Measurements from ENCODE around the gene SHISA9. TPM values are rescaled to one million over a fixed set of nuclear protein-coding genes. Genes with fewer than 3 reads are reported as not detected.

The SHISA9 gene
- total RNA-seq, 1 experiment from 2014 or later: not detected

DNA sequence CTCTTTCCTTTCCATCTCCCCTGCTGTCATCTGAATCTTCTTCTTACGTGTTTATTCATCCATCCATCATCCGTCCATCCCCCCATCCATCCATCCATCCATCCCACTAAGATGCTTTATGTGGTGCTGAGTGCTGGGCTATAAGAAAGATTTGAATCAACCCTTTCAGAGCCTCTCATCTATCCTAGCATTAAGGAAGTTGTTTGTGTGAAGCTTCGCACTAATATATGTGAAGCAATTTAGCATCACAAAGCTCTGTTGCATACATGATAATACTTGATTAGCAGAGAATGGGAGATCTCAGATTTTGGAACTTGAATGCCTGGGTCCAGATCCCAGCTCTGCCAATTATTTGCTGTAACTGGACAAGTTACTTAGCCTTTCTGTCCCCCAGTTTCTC, 255.7 kb downstream of the SHISA9 start (continued):
- no peak for TF ChIP-seq POLR2AphosphoS5 (IDR thresholded peaks at IDR 0.05; ENCODE audit: low read depth, low read length)

DNA sequence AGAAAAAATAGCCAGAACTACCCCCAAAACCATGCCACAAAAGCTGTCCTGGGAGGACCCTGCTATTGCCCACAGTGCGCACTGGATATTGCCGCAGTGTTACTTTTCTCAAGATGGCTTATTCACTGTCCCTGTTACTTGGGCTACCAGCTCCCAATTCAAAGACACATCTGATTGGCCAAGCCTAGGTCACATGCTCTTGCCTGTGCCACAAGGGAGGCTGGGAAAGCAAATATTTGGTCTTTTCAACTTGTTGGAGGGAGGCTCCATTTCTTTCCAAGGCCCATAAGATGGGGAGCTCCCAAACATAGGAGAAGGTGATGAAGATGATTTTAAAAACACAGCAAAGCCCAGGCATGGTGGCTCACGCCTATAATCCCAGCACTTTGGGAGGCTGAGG, 257.0 kb downstream of the SHISA9 start:
- no peaks in the 10 kb centered on the region for H3K9me2 ChIP-seq (ENCODE audit: insufficient read depth)
- no peak for ATAC-seq
- no peak overlapping the region for H3K9ac ChIP-seq (ENCODE audit: low read length)
- H3K4me1 ChIP-seq (ENCODE audit: control insufficient read depth in 1 of 2, insufficient read depth in 2 of 2, low read length in 2 of 2): no peaks in the 10 kb centered on the region
- no peaks in the 10 kb centered on the region for H3K9me3 ChIP-seq (ENCODE audit: control insufficient read depth in 1 of 2, insufficient read depth in 1 of 2, low read depth in 1 of 2, low read length in 2 of 2)
- H3K4me2 ChIP-seq (ENCODE audit: low read length): no peak overlapping the region
- H3K27me3 ChIP-seq (ENCODE audit: insufficient read depth, low read length): no peaks in the 10 kb centered on the region
- no peaks in the 10 kb centered on the region for H4K20me1 ChIP-seq (ENCODE audit: insufficient read depth)
- no peaks in the 10 kb centered on the region for H3K79me2 ChIP-seq (ENCODE audit: insufficient read depth, low read length)
- POLR2A ChIA-PET: no interaction called here
- no peaks in the 10 kb centered on the region for H3K36me3 ChIP-seq (ENCODE audit: control insufficient read depth in 1 of 2, insufficient read depth in 2 of 2, low read length in 2 of 2)
- H2AFZ ChIP-seq (ENCODE audit: low read depth, low read length, poor library complexity, severe bottlenecking): no peak overlapping the region
- TF ChIP-seq, protein P1, sequence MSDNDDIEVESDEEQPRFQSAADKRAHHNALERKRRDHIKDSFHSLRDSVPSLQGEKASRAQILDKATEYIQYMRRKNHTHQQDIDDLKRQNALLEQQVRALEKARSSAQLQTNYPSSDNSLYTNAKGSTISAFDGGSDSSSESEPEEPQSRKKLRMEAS (IDR thresholded peaks at IDR 0.05): no peak
- TF ChIP-seq FOSL1 (IDR thresholded peaks at IDR 0.05; ENCODE audit: low read depth) (no peak), ZFX (IDR thresholded peaks at IDR 0.05) (no peak), SIN3A (IDR thresholded peaks at IDR 0.05; ENCODE audit: low read depth) (no peak), ELF1 (IDR thresholded peaks at IDR 0.05; ENCODE audit: borderline replicate concordance, low read depth) (no peak), EGR1 (IDR thresholded peaks at IDR 0.05; ENCODE audit: low read depth) (no peak), POLR2A (IDR thresholded peaks at IDR 0.05; ENCODE audit: borderline replicate concordance, extremely low read depth, insufficient read depth, insufficient read length) (no peak), ZNF274 (IDR thresholded peaks at IDR 0.05; ENCODE audit: low read depth, low read length) (no peak), CBX3 (IDR thresholded peaks at IDR 0.05; ENCODE audit: low read depth) (no peak), CEBPB (IDR thresholded peaks at IDR 0.05; ENCODE audit: low read depth) (no peak), YY1 (IDR thresholded peaks at IDR 0.05; ENCODE audit: extremely low read depth, insufficient replicate concordance, low read depth, low read length) (no peak)
- TF ChIP-seq, protein P2, sequence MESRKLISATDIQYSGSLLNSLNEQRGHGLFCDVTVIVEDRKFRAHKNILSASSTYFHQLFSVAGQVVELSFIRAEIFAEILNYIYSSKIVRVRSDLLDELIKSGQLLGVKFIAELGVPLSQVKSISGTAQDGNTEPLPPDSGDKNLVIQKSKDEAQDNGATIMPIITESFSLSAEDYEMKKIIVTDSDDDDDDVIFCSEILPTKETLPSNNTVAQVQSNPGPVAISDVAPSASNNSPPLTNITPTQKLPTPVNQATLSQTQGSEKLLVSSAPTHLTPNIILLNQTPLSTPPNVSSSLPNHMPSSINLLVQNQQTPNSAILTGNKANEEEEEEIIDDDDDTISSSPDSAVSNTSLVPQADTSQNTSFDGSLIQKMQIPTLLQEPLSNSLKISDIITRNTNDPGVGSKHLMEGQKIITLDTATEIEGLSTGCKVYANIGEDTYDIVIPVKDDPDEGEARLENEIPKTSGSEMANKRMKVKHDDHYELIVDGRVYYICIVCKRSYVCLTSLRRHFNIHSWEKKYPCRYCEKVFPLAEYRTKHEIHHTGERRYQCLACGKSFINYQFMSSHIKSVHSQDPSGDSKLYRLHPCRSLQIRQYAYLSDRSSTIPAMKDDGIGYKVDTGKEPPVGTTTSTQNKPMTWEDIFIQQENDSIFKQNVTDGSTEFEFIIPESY (IDR thresholded peaks at IDR 0.05; ENCODE audit: extremely low read depth, insufficient replicate concordance, low read length): no peak
- TF ChIP-seq, protein P3, sequence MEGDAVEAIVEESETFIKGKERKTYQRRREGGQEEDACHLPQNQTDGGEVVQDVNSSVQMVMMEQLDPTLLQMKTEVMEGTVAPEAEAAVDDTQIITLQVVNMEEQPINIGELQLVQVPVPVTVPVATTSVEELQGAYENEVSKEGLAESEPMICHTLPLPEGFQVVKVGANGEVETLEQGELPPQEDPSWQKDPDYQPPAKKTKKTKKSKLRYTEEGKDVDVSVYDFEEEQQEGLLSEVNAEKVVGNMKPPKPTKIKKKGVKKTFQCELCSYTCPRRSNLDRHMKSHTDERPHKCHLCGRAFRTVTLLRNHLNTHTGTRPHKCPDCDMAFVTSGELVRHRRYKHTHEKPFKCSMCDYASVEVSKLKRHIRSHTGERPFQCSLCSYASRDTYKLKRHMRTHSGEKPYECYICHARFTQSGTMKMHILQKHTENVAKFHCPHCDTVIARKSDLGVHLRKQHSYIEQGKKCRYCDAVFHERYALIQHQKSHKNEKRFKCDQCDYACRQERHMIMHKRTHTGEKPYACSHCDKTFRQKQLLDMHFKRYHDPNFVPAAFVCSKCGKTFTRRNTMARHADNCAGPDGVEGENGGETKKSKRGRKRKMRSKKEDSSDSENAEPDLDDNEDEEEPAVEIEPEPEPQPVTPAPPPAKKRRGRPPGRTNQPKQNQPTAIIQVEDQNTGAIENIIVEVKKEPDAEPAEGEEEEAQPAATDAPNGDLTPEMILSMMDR (IDR thresholded peaks at IDR 0.05 in 2 of 3, conservative IDR thresholded peaks at IDR 0.05 in 1 of 3; ENCODE audit: borderline replicate concordance in 1 of 3, insufficient read depth in 1 of 3, low read depth in 2 of 3, low read length in 2 of 3): no peak
- no peak for DNase-seq (ENCODE audit: low read depth, low spot score)
- RAD21 ChIA-PET (ENCODE audit: low non-redundant PET in 1 of 2, low total read pairs in 2 of 2, uncharacterized antibody in 2 of 2, unreplicated experiment in 2 of 2): no interaction called here
- H3K4me3 ChIP-seq (replicated peaks in 1 of 2; ENCODE audit: low read depth in 1 of 2, low read length in 2 of 2): no peak overlapping the region
- CTCF ChIA-PET: no interaction called here
- intact Hi-C loops (cut with micrococcal nuclease): no loop called here
- BruUV-seq (replicated peaks): no TSS peak
- no peak overlapping the region for H3K27ac ChIP-seq (ENCODE audit: low read depth, low read length)
